Activated CD4-positive, alpha-beta T cell treated with anti-CD3 and anti-CD28 coated beads, Interleukin-2, amount 10 ng/mL, durations not matched to agents 24 days and 14 days (primary cell): ENCODE results near the gene UCP3. TPM values are rescaled to one million over a fixed set of nuclear protein-coding genes. Genes with fewer than 3 reads are reported as not detected.
A peak's percentile ranks its signal among the peaks of the same experiment; 100 is the strongest.

ENCODE experiments used
- DNase-seq: peaks from one replicate; pipeline ENCODE4 v3.0.0; 2022
- H3K27ac Mint-ChIP-seq: one replicate; pipeline ENCODE4 v1.8.0; 2022; ENCODE audit warnings: mild to moderate bottlenecking, mixed read lengths
- H3K27me3 Mint-ChIP-seq: one replicate; pipeline ENCODE4 v1.8.0; 2022; ENCODE audit warnings: mixed read lengths
- H3K36me3 Mint-ChIP-seq: one replicate; pipeline ENCODE4 v1.8.0; 2022; ENCODE audit warnings: low read depth, mild to moderate bottlenecking, mixed read lengths
- H3K4me1 Mint-ChIP-seq: one replicate; pipeline ENCODE4 v1.8.0; 2021; ENCODE audit warnings: mixed read lengths
- H3K4me3 Mint-ChIP-seq: one replicate; pipeline ENCODE4 v1.8.0; 2022; ENCODE audit warnings: mild to moderate bottlenecking, moderate library complexity, mixed read lengths
- H3K9me3 Mint-ChIP-seq: one replicate; pipeline ENCODE4 v1.8.0; 2021; ENCODE audit warnings: mixed read lengths
- intact Hi-C: fragments of 100-400 bp; cut with micrococcal nuclease; formaldehyde crosslinking; loops from one replicate; pipeline ENCODE4 v1.15.1; 2023
- total RNA-seq: library from RNA; stranded (reverse); gene quantifications from 2 replicates; pipeline ENCODE4 v1.2.3, GENCODE V29; 2022

Gene UCP3
- total RNA-seq, 1 donor from 2014 or later = 2.9 TPM

DNA sequence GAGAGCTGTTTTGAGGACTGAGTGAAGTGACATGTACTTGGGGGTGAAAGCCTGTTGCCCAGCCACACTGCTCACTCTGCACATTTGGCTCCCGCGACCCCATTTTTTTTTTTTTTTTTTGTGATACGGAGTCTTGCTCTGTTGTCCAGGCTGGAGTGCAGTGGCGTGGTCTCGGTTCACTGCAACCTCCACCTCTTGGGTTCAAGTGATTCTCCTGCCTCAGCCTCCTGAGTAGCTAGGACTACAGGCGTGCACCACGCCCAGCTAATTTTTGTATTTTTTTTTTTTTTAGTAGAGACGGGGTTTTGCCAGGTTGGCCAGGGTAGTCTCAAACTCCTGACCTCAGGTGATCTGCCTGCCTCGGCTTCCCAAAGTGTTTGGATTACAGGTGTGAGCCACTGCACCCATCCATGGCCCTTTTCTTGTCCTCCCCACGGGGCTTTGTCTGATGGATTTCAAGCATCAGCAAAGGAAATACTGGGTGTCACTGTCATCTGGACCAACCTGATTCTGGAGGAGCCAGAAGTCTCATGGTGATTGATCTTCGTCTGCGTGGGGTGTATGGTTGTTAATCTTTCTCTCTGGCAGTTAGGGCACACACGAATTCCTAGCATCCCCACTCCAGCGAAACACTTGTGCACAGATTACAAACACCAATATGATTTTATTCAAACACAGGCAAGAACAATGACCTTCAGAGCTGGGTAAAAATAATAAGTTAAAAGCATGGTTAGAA, 3.4 kb upstream of the UCP3 start:
- Mint-ChIP-seq H3K9me3 (no peaks in the 10 kb centered on the region), H3K36me3 (peaks cover 17% of the 10 kb centered on the region), H3K4me1 (peaks cover 78% of the 10 kb centered on the region), H3K27ac (peak overlapping the region; percentile 95), H3K27me3 (no peaks in the 10 kb centered on the region), H3K4me3 (peak overlapping the region; percentile 53)
- intact Hi-C loops = no loop called here
- DNase-seq = peak; percentile 56

DNA sequence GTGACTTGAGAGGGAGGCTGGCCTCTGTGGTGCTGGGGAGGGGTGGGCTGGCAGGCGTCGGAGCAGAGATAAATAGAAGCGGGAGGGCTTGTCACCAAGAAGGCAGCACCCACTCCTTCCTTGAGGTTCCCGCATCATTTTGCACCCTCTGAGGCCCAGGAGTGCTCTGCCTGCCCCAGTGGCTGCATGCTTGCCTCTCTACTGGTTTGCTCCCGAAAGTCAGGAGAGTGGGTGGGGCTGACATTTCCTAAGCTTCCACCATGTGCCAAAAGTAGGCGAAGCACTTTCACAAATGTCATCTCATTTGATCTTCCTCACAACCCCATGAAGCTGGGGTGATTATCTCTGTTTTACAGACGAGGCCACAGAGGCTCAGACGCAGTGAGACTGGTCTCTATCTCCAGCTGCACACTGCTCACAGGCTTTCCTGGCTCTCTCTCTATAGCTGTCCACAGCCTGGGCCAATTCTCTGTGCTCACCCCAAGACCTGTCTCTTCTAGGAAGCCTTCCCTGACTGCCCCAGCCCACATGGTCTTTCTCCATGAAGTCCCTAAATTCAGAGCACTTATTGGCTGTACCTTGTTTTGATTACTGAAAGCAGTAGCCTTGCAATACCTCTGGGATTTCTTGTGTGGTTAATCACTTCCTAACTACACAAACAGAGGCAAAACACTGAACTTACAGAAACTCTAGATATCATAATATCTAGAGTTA, 2.6 kb upstream of the UCP3 start:
- H3K36me3 Mint-ChIP-seq = peaks cover 10% of the 10 kb centered on the region
- intact Hi-C loops = loop anchor here (1.0 to 2.0 kb wide), 5 partner anchors 8 to 28 kb away; no protein-coding TSS in a partner anchor
- peaks cover 76% of the 10 kb centered on the region for H3K4me1 Mint-ChIP-seq
- no peaks in the 10 kb centered on the region for H3K27me3 Mint-ChIP-seq
- DNase-seq = peak; percentile 89
- H3K27ac Mint-ChIP-seq = peak overlapping the region; percentile 95
- no peaks in the 10 kb centered on the region for H3K9me3 Mint-ChIP-seq
- peak overlapping the region; percentile 44 for H3K4me3 Mint-ChIP-seq

DNA sequence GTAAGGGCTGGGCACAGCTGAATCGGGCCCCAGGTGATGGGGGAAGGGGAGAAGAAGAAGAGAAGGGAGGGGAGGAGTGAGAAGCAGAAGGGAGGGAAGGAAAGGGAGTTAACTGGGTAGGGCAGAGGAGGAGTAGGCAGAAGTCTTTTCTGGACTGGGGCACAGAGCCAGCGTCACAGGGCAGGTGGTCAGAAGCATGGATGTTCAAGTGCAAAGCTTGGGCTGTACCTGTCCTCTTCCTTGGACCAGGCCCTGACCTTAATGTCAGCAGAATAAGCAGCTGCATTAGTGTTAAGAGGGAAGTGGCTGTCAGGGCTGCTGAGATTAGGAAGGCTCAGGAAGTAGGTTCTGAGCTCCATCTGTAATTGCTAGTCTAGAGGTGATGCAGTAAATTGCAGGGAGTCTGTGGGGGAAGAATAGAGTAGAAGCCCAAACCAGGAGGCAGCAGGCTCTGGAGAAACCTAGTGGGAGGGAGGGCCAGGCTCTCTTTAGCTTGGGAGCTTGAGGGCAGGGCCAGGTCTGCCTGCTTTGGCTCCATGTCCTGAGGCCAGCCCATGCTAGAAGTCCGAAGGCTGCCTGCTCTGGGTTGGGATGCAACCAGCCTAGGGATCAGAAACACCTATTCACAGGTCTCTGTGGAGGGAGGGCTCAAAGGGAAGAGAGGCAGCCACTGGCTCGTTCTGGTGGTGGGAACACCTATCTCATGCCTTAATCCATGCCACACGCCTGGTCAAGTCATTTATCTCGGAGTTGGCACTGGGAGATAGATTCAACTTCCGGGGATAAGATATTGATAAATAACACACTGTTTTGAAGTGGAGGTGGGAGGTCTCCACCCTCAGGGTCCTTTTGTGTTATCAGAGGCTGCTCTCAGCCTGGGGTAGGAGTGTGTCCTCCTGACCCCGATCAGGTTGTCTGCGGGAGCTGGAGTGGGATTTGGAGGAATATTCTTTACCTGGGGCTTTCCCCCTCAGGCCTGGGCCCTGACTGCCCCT, 1.7 kb upstream of the UCP3 start:
- Mint-ChIP-seq H3K27me3 (no peaks in the 10 kb centered on the region), H3K4me3 (peak overlapping the region; percentile 44), H3K4me1 (peaks cover 78% of the 10 kb centered on the region), H3K36me3 (peaks cover 5% of the 10 kb centered on the region), H3K27ac (peak overlapping the region; percentile 95), H3K9me3 (no peaks in the 10 kb centered on the region)
- intact Hi-C loops = loop anchor here (1.0 to 2.0 kb wide), 5 partner anchors 9 to 27 kb away; no protein-coding TSS in a partner anchor
- peak; percentile 61 for DNase-seq

DNA sequence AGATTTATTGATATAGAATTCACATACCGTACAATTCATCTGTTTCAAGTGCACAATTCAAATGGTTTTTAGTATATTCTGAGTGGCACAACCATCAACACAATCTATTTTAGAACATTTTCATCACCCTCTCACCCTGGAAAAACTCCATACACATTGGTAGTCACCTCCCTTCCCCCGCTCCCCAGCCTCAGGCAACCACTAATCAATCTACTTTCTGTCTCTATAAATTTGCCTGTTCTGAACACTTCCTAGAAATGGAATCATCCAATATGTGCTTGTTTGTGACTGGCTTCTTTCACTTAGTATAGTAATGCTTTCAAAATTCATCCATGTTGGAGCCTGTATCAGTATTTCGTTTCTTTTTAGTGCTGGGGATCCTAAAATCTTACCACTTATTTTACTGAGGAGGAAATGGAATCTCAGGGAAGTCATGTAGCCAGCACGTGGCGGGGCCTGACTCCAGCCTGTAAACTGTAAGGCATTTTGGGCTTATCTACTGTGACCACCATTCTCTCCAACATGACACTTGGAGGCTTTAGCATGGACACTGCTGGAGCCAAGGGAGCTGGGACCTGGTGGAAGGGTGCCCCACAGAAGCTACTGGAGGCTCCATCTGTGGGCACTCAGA, 905 bp upstream of the UCP3 start:
- H3K4me3 Mint-ChIP-seq = peak overlapping the region; percentile 44
- intact Hi-C loops = loop anchor here (2.0 kb wide), 1 partner anchor 15 kb away; no protein-coding TSS in a partner anchor
- peaks cover 7% of the 10 kb centered on the region for H3K36me3 Mint-ChIP-seq
- no peaks in the 10 kb centered on the region for H3K27me3 Mint-ChIP-seq
- H3K4me1 Mint-ChIP-seq = peaks cover 79% of the 10 kb centered on the region
- DNase-seq = peak; percentile 59
- H3K9me3 Mint-ChIP-seq = no peaks in the 10 kb centered on the region
- H3K27ac Mint-ChIP-seq = peak overlapping the region; percentile 95

DNA sequence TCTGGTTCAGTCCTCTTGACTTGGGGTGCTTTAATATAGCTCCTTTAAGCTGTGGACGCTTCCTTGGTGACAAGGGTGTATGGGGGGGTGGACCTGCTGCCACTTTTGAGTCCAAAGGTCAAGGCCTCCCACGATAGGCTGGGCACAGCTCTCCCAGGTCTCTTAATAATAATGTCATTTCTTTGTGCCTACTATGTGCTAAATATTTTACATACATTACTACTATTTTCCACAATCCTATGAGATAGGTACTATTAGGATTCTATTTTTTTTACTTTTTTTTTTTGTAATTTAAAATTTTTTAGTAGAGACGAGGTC, 304 bp upstream of the UCP3 start:
- intact Hi-C loops = no loop called here
- Mint-ChIP-seq H3K9me3 (no peaks in the 10 kb centered on the region), H3K27me3 (no peaks in the 10 kb centered on the region), H3K4me3 (no peak overlapping the region), H3K36me3 (peaks cover 7% of the 10 kb centered on the region), H3K27ac (peak overlapping the region; percentile 87), H3K4me1 (peaks cover 79% of the 10 kb centered on the region)
- no peak for DNase-seq

DNA sequence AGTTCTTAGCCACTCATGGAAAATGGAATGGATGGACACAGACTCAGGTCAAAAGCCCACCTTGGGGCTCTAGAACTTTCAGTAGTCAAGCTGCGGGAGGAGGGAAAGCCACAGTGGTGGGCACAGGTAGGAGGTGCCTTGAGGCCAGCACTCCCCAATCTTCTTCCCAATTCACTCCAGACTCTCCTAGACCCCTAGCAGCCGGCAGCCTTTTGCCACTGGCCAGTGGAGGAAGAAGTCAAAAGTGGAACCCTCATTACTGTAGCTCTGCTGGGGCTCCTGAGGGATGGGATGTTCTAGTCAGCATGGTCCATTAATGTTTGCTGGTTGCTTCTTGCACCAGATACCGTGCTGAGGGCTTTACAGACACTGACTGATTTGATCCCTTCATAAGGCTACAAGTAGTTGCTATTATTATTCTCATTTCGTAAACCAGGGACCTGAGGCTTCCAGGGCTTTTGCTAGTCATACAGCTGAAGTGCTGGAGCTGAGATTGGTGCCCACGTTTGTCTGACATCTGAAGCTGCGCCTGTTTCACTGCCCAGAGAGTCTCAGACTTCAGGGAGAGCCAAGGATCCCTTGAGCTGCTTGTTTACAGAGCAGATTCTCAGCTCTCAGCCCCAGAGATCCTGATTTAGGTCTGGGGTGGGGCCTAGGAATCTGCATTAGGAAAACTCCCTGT, 1.1 kb downstream of the UCP3 start:
- no peak for DNase-seq
- peaks cover 84% of the 10 kb centered on the region for H3K4me1 Mint-ChIP-seq
- intact Hi-C loops = no loop called here
- no peaks in the 10 kb centered on the region for H3K9me3 Mint-ChIP-seq
- H3K36me3 Mint-ChIP-seq = peaks cover 17% of the 10 kb centered on the region
- no peak overlapping the region for H3K4me3 Mint-ChIP-seq
- peak overlapping the region; percentile 61 for H3K27ac Mint-ChIP-seq
- no peaks in the 10 kb centered on the region for H3K27me3 Mint-ChIP-seq

DNA sequence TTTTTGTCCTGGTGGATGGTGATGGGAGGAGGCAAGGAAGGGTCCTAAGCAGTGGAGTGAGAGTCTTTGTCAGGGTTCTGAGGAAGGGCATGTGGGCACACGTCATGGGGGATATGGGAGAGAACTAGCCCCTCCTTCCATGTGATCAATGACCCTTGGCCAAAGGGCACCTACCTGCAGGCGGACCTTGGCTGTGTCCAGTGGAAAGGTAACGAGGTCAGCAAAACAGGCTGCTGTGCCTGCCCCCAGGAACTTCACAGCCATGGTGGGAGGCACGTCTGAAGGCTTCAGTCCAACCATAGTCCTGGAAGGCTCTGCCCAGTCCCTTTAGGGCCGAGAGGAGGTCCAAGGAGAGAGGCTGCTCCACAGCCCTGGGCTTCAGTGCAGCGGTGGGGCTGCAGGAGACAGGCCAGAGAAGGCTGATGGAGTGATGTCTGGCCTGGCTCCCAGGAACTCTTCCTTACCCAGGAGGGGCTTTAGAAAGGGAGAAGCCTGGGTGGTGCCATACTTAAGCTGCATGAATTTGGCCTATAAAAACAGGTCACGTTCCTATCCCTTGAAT, 2.1 kb downstream of the UCP3 start:
- H3K4me1 Mint-ChIP-seq = peaks cover 78% of the 10 kb centered on the region
- intact Hi-C loops = no loop called here

DNA sequence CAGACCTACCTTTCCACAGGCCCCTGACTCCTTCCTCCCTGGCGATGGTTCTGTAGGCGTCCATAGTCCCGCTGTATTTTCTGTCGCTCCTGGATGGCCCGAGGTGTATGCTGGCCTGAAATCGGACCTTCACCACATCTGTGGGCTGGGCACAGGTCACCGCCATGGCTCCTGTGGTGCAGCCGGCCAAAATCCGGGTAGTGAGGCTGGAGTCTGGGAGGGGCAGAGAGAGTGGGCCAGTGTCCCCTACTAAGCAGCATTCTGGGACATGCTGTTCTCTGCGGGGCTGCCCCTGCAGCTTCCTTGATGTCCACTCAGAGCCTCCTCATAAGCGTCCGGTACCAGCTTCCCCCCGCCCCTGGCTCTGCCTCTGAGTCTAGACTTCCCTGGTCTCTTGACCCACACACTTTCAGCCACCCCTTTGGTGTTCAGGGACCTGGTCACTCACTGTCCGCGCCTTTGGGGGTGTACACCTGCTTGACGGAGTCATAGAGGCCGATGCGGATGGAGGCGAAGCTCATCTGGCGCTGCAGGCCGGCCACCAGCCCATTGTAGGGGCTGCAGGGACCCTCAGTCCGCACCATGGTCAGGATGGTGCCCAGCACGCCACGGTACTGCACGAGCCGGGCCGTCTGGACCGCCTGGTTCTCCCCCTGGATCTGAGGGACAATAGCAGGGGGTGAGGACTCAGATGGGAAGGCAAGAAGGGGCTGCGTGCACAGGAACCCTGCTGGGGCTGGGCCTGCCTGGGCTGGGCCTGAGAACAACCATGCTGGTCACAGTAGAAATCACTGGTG, 3.0 kb downstream of the UCP3 start:
- Mint-ChIP-seq H3K27me3 (no peaks in the 10 kb centered on the region), H3K9me3 (no peaks in the 10 kb centered on the region), H3K4me1 (peaks cover 69% of the 10 kb centered on the region), H3K27ac (peak overlapping the region; percentile 96), H3K36me3 (peaks cover 22% of the 10 kb centered on the region), H3K4me3 (peak overlapping the region; percentile 73)
- intact Hi-C loops = loop anchor here (1.0 to 2.0 kb wide), 2 partner anchors 11 to 15 kb away; no protein-coding TSS in a partner anchor
- DNase-seq = no peak

More for the DNA sequence above, 2.1 kb downstream of the UCP3 start:
- DNase-seq = peak; percentile 57
- Mint-ChIP-seq H3K36me3 (peaks cover 17% of the 10 kb centered on the region), H3K4me3 (no peak overlapping the region), H3K27ac (peak overlapping the region; percentile 74), H3K9me3 (no peaks in the 10 kb centered on the region), H3K27me3 (no peaks in the 10 kb centered on the region)

DNA sequence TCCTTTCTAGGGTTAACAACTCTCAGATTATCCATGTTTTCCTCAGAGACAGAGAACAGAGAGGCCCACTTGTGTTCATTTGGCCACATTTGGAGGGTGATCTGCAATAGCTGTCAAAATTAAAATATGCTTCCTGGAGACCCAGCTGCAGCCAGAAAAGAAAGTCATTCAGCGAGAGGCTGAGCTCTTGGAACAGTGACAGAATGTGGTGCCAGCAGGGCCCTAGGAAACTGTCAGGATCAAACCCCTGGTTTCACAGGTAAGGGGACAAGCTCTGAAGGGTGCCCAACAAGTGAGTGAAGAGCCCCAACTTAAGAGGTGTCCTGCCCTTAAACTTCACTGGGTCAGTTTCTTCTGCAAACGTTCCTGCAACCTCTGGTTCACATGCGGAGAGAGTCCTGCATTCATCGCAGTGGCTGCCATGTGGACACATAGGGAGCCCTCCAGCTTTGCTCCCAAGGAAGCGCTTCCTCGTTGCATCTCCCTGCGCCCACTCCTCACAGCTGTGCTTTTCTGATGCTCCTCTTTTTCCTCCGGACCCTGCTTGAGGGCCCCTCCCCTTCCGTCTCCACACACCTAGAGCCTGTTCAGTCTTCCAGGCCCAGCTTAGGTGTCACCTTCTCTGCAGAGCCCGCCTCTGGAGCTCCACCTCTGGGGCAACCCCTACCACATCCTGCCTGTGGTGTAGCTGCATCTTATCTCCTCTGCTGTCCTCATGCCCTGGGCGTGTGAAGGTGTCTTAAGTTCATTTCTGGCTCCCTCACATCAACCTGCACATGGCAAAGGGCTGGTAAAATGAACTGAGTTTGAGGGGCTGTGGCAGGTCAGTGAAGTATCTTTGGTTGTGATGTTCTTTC, 3.9 kb downstream of the UCP3 start:
- Mint-ChIP-seq H3K4me3 (peak overlapping the region; percentile 73), H3K27ac (peak overlapping the region; percentile 96), H3K36me3 (peaks cover 27% of the 10 kb centered on the region), H3K4me1 (peaks cover 67% of the 10 kb centered on the region), H3K27me3 (no peaks in the 10 kb centered on the region), H3K9me3 (no peaks in the 10 kb centered on the region)
- peak; percentile 96 for DNase-seq
- intact Hi-C loops = loop anchor here (1.0 to 2.0 kb wide), 2 partner anchors 10 to 16 kb away; no protein-coding TSS in a partner anchor

DNA sequence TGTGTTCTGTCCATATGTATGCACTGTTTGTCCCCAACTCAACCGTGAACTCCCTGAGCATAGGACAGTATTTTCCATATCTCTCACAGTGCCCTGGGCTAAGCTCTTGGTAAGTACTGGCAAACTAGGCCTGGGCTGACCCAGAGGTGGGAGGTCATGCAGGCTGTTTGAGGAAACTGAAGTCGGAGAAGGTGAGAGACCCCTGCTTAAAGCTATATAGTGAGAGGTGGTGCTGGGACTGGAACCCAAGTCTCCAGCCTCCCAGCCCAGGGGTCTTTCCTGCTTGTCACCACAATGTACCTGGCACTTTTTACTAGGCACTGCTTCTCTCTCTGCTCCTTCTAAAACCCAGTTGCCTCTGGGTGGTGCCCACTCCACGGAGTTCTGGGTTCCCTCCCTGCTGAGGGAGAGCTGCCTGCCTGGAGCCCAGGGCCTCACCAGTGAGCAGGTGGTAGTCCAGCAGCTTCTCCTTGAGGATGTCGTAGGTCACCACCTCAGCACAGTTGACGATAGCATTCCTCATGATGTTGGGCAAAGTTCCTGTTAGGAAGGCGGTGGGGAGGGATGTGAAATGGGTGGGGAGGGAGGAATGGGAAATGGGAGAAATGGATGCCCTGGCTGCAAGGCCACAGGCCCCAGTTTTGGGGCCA, 4.7 kb downstream of the UCP3 start:
- peaks cover 27% of the 10 kb centered on the region for H3K36me3 Mint-ChIP-seq
- no peaks in the 10 kb centered on the region for H3K9me3 Mint-ChIP-seq
- H3K4me1 Mint-ChIP-seq = peaks cover 68% of the 10 kb centered on the region
- intact Hi-C loops = loop anchor here (2.0 kb wide), 1 partner anchor 17 kb away; no protein-coding TSS in a partner anchor
- peak overlapping the region; percentile 96 for H3K27ac Mint-ChIP-seq
- H3K4me3 Mint-ChIP-seq = no peak overlapping the region
- no peak for DNase-seq
- no peaks in the 10 kb centered on the region for H3K27me3 Mint-ChIP-seq

DNA sequence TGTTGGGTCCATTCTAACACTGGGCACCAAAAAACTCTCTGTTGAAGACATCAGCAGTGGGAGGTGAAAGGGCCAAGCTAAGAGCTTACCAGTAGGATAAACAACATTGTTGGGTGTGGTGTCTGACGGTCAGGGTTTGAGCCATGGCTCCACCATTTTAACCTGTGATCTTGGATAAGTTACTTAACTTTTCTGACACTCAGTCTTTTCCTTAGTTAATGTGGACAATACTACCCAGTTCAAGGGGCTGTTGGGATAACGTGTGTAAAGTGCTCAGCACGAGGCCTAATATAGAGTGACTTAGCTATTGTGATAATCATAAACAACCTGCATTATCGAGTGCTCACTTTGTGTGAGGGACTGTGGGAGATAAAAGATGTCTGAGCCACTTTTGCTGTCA, 6.1 kb downstream of the UCP3 start:
- Mint-ChIP-seq H3K36me3 (peaks cover 26% of the 10 kb centered on the region), H3K4me3 (no peak overlapping the region), H3K9me3 (no peaks in the 10 kb centered on the region), H3K27me3 (no peaks in the 10 kb centered on the region), H3K4me1 (peaks cover 56% of the 10 kb centered on the region), H3K27ac (peak overlapping the region; percentile 46)
- intact Hi-C loops = no loop called here
- DNase-seq = no peak
